Central memory CD8-positive, alpha-beta T cell (primary cell): ENCODE data around the gene CADPS.

ENCODE experiments used
- ATAC-seq: fragments of 150-1000 bp; cut with Tn5 transposase; replicated peaks from 2 replicates; pipeline ENCODE4 v1.10.0; 2022; ENCODE audit warnings: mild to moderate bottlenecking, moderate FRiP score, moderate number of reproducible peaks; ENCODE audit not compliant: poor library complexity, severe bottlenecking; ENCODE audit errors: extremely low read depth
- DNase-seq, 2 donors: peaks; one replicate each; pipeline ENCODE4 v3.0.0; 2021; ENCODE audit warnings: low spot score in 2 of 2
- H3K27ac Mint-ChIP-seq: one replicate; pipeline ENCODE4 v1.8.0; 2022; ENCODE audit warnings: low read depth, mild to moderate bottlenecking, moderate library complexity, mixed read lengths
- H3K27me3 Mint-ChIP-seq: one replicate; pipeline ENCODE4 v1.8.0; 2022; ENCODE audit warnings: mixed read lengths
- H3K36me3 Mint-ChIP-seq: one replicate; pipeline ENCODE4 v1.8.0; 2022; ENCODE audit warnings: mild to moderate bottlenecking, moderate library complexity, mixed read lengths; ENCODE audit not compliant: insufficient read depth
- H3K4me1 Mint-ChIP-seq: one replicate; pipeline ENCODE4 v1.8.0; 2022; ENCODE audit warnings: mixed read lengths
- H3K4me3 Mint-ChIP-seq: one replicate; pipeline ENCODE4 v1.8.0; 2022; ENCODE audit warnings: mild to moderate bottlenecking, moderate library complexity, mixed read lengths
- H3K9me3 Mint-ChIP-seq: one replicate; pipeline ENCODE4 v1.8.0; 2022; ENCODE audit warnings: mixed read lengths

The CADPS gene

DNA sequence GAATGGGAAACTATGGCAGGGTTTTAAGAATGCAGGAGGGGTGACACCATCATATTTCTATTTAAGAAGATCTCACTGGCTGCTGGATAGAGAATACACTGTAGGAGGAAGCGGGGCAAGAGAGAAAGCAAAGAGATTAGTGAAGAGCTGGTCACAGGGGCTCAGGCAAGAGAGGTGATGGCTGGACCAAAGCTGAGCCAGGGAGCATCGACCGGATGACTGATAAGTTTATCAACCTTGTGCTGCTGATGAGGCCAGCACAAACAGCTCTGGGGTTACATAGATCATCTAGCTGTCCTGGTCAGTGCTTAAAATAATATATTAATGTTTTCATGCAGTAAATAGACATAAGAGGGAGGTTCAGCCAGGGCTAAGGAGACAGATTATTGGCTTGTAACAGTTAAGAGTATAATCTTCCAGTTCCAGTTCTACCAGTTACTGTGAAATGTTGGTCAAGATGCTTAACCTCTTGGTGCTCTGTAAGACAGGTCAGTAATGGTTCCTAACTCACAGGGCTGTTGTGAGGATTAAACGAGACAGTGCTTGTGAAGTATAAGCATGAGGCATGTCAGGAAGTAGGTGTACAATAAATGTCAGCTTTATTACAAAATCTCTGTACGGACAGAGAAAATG is 300.8 kb downstream of the CADPS start:
- Mint-ChIP-seq H3K27ac (no peak overlapping the region), H3K9me3 (peaks cover 19% of the 10 kb centered on the region), H3K27me3 (no peaks in the 10 kb centered on the region), H3K4me1 (no peaks in the 10 kb centered on the region), H3K4me3 (no peak overlapping the region), H3K36me3 (peaks cover 2% of the 10 kb centered on the region)
- ATAC-seq (no peak), DNase-seq (no peak)

DNA sequence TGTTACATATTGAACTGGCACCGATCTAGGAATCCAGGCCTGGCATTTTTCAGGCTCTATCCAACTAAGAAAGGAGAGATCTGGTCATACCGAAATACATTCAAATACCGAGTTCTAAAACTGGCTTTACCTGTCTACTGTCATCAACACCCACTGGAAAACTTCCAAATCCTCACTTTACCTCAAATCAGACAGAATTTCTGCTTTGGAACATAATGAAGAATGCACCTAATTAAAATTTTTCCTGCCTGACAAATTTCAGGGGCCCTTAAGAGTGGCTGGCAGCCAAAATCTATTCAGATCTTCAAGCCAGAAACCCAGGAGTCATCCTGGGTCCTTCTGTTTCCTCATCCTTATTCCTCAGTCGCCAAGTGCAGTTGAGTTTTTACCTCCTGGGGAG is 303.3 kb downstream of the CADPS start:
- ATAC-seq = no peak

GRCh38 chr3:62570888-62571287 is 304.3 kb downstream of the CADPS start:
- H3K27me3 Mint-ChIP-seq = no peaks in the 10 kb centered on the region
- no peak overlapping the region for H3K4me3 Mint-ChIP-seq
- DNase-seq (no peak), ATAC-seq (no peak)
- no peaks in the 10 kb centered on the region for H3K4me1 Mint-ChIP-seq
- no peaks in the 10 kb centered on the region for H3K36me3 Mint-ChIP-seq
- peaks cover 5% of the 10 kb centered on the region for H3K9me3 Mint-ChIP-seq
- H3K27ac Mint-ChIP-seq = no peak overlapping the region

More for the DNA sequence above, 303.3 kb downstream of the CADPS start:
- no peak overlapping the region for H3K4me3 Mint-ChIP-seq
- no peak for DNase-seq
- peaks cover 2% of the 10 kb centered on the region for H3K36me3 Mint-ChIP-seq
- no peak overlapping the region for H3K27ac Mint-ChIP-seq
- peaks cover 5% of the 10 kb centered on the region for H3K9me3 Mint-ChIP-seq
- H3K4me1 Mint-ChIP-seq = no peaks in the 10 kb centered on the region
- no peaks in the 10 kb centered on the region for H3K27me3 Mint-ChIP-seq

- H3K27me3 Mint-ChIP-seq = no peaks in the 10 kb centered on the region
- no peak for DNase-seq
- H3K27ac Mint-ChIP-seq = no peak overlapping the region
- H3K36me3 Mint-ChIP-seq = no peaks in the 10 kb centered on the region
- peaks cover 5% of the 10 kb centered on the region for H3K9me3 Mint-ChIP-seq
- no peak for ATAC-seq
- H3K4me3 Mint-ChIP-seq = no peak overlapping the region
- no peaks in the 10 kb centered on the region for H3K4me1 Mint-ChIP-seq
Measured at GRCh38 chr3:62569609-62570008, 305.6 kb downstream of the CADPS start.

- Mint-ChIP-seq H3K4me1 (no peaks in the 10 kb centered on the region), H3K4me3 (no peak overlapping the region), H3K27ac (no peak overlapping the region), H3K9me3 (no peaks in the 10 kb centered on the region), H3K36me3 (no peaks in the 10 kb centered on the region), H3K27me3 (no peaks in the 10 kb centered on the region)
- ATAC-seq (no peak), DNase-seq (no peak)
Measured at GRCh38 chr3:62567097-62568021, 307.9 kb downstream of the CADPS start.

GRCh38 chr3:62566022-62566557 is 309.1 kb downstream of the CADPS start:
- Mint-ChIP-seq H3K9me3 (no peaks in the 10 kb centered on the region), H3K27ac (no peak overlapping the region), H3K36me3 (no peaks in the 10 kb centered on the region), H3K27me3 (no peaks in the 10 kb centered on the region), H3K4me3 (no peak overlapping the region), H3K4me1 (no peaks in the 10 kb centered on the region)
- DNase-seq = no peak
- no peak for ATAC-seq

DNA sequence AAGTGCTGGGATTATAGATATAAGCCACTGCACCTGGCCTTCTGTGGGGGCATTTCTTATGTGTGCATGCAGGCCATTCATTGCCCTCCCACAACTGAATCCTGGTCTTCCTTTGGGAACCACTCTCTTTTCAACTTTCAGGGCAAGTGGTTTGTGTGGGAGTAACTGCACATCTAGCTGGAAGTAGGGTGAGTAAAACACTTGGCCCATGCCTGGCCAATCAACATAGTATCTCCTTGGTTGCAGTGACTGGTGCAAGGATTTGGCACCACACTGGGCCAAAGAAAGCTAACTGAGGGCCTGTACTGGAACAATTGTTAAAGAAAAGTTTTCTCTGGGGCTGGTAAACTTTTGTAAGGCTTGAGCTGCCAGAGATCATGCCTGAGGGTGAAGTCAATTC is 312.6 kb downstream of the CADPS start:
- DNase-seq (no peak), ATAC-seq (no peak)
- peaks cover 2% of the 10 kb centered on the region for H3K36me3 Mint-ChIP-seq
- H3K27ac Mint-ChIP-seq = no peak overlapping the region
- no peaks in the 10 kb centered on the region for H3K9me3 Mint-ChIP-seq
- H3K4me1 Mint-ChIP-seq = no peaks in the 10 kb centered on the region
- H3K27me3 Mint-ChIP-seq = no peaks in the 10 kb centered on the region
- no peak overlapping the region for H3K4me3 Mint-ChIP-seq

DNA sequence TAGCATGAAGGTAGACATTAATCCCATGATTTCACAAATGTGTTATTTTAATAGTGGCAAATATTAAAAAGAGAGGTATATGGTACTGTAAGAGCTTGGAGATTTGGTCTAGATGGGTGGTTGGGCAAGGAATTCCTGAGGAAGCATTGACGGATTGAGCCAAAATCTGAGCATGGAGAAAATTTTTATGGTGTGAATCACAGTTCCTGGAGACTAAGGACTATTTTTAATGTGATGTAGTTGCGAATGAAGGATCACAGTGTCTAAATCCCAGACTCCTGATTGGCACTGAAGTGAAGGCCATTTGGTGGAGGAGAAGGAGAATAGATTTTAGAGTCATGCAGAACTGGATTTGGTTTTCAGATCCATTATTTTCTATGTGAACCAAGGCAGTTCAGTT is 313.2 kb downstream of the CADPS start:
- Mint-ChIP-seq H3K4me3 (no peak overlapping the region), H3K36me3 (peaks cover 2% of the 10 kb centered on the region), H3K27me3 (no peaks in the 10 kb centered on the region), H3K4me1 (no peaks in the 10 kb centered on the region), H3K9me3 (no peaks in the 10 kb centered on the region), H3K27ac (no peak overlapping the region)
- no peak for ATAC-seq
- no peak for DNase-seq

GRCh38 chr3:62559831-62560445 is 315.3 kb downstream of the CADPS start:
- Mint-ChIP-seq H3K9me3 (no peaks in the 10 kb centered on the region), H3K36me3 (peaks cover 2% of the 10 kb centered on the region), H3K27me3 (no peaks in the 10 kb centered on the region), H3K4me3 (no peak overlapping the region), H3K4me1 (no peaks in the 10 kb centered on the region), H3K27ac (no peak overlapping the region)
- ATAC-seq (no peak), DNase-seq (no peak)

GRCh38 chr3:62558549-62559112 is 316.6 kb downstream of the CADPS start:
- no peak overlapping the region for H3K4me3 Mint-ChIP-seq
- DNase-seq (no peak), ATAC-seq (no peak)
- H3K36me3 Mint-ChIP-seq = peaks cover 2% of the 10 kb centered on the region
- no peak overlapping the region for H3K27ac Mint-ChIP-seq
- H3K9me3 Mint-ChIP-seq = no peaks in the 10 kb centered on the region
- H3K4me1 Mint-ChIP-seq = no peaks in the 10 kb centered on the region
- H3K27me3 Mint-ChIP-seq = no peaks in the 10 kb centered on the region

GRCh38 chr3:62557983-62558382 is 317.2 kb downstream of the CADPS start:
- no peak overlapping the region for H3K27ac Mint-ChIP-seq
- H3K36me3 Mint-ChIP-seq = peaks cover 2% of the 10 kb centered on the region
- no peaks in the 10 kb centered on the region for H3K9me3 Mint-ChIP-seq
- no peak overlapping the region for H3K4me3 Mint-ChIP-seq
- no peaks in the 10 kb centered on the region for H3K27me3 Mint-ChIP-seq
- DNase-seq = no peak
- no peak for ATAC-seq
- no peaks in the 10 kb centered on the region for H3K4me1 Mint-ChIP-seq

GRCh38 chr3:62557450-62557849 is 317.8 kb downstream of the CADPS start:
- H3K27me3 Mint-ChIP-seq = no peaks in the 10 kb centered on the region
- H3K4me1 Mint-ChIP-seq = no peaks in the 10 kb centered on the region
- no peak for DNase-seq
- no peak for ATAC-seq
- H3K4me3 Mint-ChIP-seq = no peak overlapping the region
- no peaks in the 10 kb centered on the region for H3K9me3 Mint-ChIP-seq
- peaks cover 2% of the 10 kb centered on the region for H3K36me3 Mint-ChIP-seq
- no peak overlapping the region for H3K27ac Mint-ChIP-seq
